DLD1 (cell line): ENCODE data around the gene POU2F3.

Experiments used
- in situ Hi-C: cut with HindIII; loops from 2 replicates; pipeline ENCODE4 v1.10.0; 2017; ENCODE audit warnings: low sequenced_read_pairs

Gene POU2F3

GRCh38 chr11:120224972-120225909 lies 14.7 kb upstream of the POU2F3 start:
- in situ Hi-C loops, result loop anchor here (5.0 kb wide), 1 partner anchor 67 kb away; no protein-coding TSS in a partner anchor

- in situ Hi-C loops, result loop anchor here (5.0 kb wide), 1 partner anchor 66 kb away; no protein-coding TSS in a partner anchor
These were observed 13.7 kb upstream of the POU2F3 start for GRCh38 chr11:120226242-120226641.

GRCh38 chr11:120226714-120227113 lies 13.2 kb upstream of the POU2F3 start:
- in situ Hi-C loops, result loop anchor here (5.0 kb wide), 1 partner anchor 66 kb away; no protein-coding TSS in a partner anchor

GRCh38 chr11:120227228-120227852 lies 12.6 kb upstream of the POU2F3 start:
- in situ Hi-C loops, result loop anchor here (5.0 kb wide), 1 partner anchor 65 kb away; no protein-coding TSS in a partner anchor

- in situ Hi-C loops, result loop anchor here (5.0 kb wide), 1 partner anchor 63 kb away; no protein-coding TSS in a partner anchor
These were observed 11.1 kb upstream of the POU2F3 start for GRCh38 chr11:120228794-120229384.

- in situ Hi-C loops, result loop anchor here (5.0 kb wide), 1 partner anchor 63 kb away; no protein-coding TSS in a partner anchor
These were observed 10.2 kb upstream of the POU2F3 start for GRCh38 chr11:120229451-120230424.

GRCh38 chr11:120230433-120231071 lies 9.4 kb upstream of the POU2F3 start:
- in situ Hi-C loops, result no loop called here

GRCh38 chr11:120231963-120232362 lies 8.0 kb upstream of the POU2F3 start:
- in situ Hi-C loops, result no loop called here

- in situ Hi-C loops, result no loop called here
These were observed 6.6 kb upstream of the POU2F3 start for GRCh38 chr11:120233207-120233803.

- in situ Hi-C loops, result no loop called here
These were observed 4.8 kb upstream of the POU2F3 start for GRCh38 chr11:120235024-120235628.

GRCh38 chr11:120236169-120237107 lies 3.5 kb upstream of the POU2F3 start:
- in situ Hi-C loops, result no loop called here

GRCh38 chr11:120238968-120239620 lies 846 bp upstream of the POU2F3 start:
- in situ Hi-C loops, result no loop called here

- in situ Hi-C loops, result no loop called here
These were observed 926 bp downstream of the POU2F3 start for GRCh38 chr11:120240866-120241265.

- in situ Hi-C loops, result no loop called here
These were observed 1.3 kb downstream of the POU2F3 start for GRCh38 chr11:120241277-120241676.

- in situ Hi-C loops, result no loop called here
These were observed 3.3 kb downstream of the POU2F3 start for GRCh38 chr11:120243221-120243620.

GRCh38 chr11:120244476-120245365 lies 4.8 kb downstream of the POU2F3 start:
- in situ Hi-C loops, result no loop called here
